A549 (cell line): ENCODE results near the gene COL11A2.

Experiments
- BHLHE40 ChIP-seq: IDR thresholded peaks from 2 replicates; pipeline ENCODE4 v1.6.1; 2012; ENCODE audit warnings: low read depth, low read length, inconsistent platforms
- CHD2 ChIP-seq: fragments of 150-350 bp; IDR thresholded peaks from 2 replicates; pipeline ENCODE4 v1.6.1; 2014; ENCODE audit warnings: low read length; ENCODE audit not compliant: partially characterized antibody
- CTCF ChIP-seq: fragments of >200 bp; sonication (Bioruptor Twin); formaldehyde crosslinking; IDR thresholded peaks from 3 replicates; pipeline ENCODE4 v1.5.1; 2016
- EHMT2 ChIP-seq: fragments of 200-600 bp; sonication (generic); IDR thresholded peaks from 2 replicates; pipeline ENCODE4 v1.6.1; 2016; ENCODE audit warnings: antibody characterized with exemption, low read depth, mild to moderate bottlenecking, moderate library complexity
- FOSL2 ChIP-seq, 2 experiments: fragments of 450-650 bp in 1 of 2; fragments of >200 bp in 1 of 2; sonication (Bioruptor Twin) in 1 of 2; formaldehyde crosslinking; IDR thresholded peaks; 2 replicates each; pipeline versions ENCODE4 v1.5.0 to v1.6.1; 2016 to 2020; ENCODE audit warnings: mild to moderate bottlenecking in 1 of 2, moderate library complexity in 1 of 2
- HMGXB4 ChIP-seq: fragments of 250-450 bp; sonication (Bioruptor Pico); IDR thresholded peaks from 2 replicates; pipeline ENCODE4 v1.5.0; 2021; ENCODE audit warnings: mild to moderate bottlenecking, moderate library complexity, borderline replicate concordance
- MAX ChIP-seq: IDR thresholded peaks from 2 replicates; pipeline ENCODE4 v1.6.1; 2012
- POLR2A ChIP-seq: IDR thresholded peaks from 2 replicates; pipeline ENCODE4 v1.6.1; 2012; ENCODE audit warnings: mild to moderate bottlenecking, low read length
- RAD21 ChIP-seq, 2 experiments: fragments of >200 bp in 1 of 2; sonication (Bioruptor Twin) in 1 of 2; formaldehyde crosslinking in 1 of 2; IDR thresholded peaks in 1 of 2; conservative IDR thresholded peaks in 1 of 2; 2 replicates in 1 of 2; 3 replicates in 1 of 2; pipeline ENCODE4 v1.6.1; 2012 to 2018; ENCODE audit warnings: inconsistent platforms in 1 of 2
- REST ChIP-seq: fragments of 200-600 bp; sonication (generic); IDR thresholded peaks from 2 replicates; pipeline ENCODE4 v1.6.1; 2016; ENCODE audit warnings: antibody characterized with exemption, mild to moderate bottlenecking, moderate library complexity
- TF ChIP-seq, protein P1 (sequence below): fragments of 450-650 bp; IDR thresholded peaks from 2 replicates; pipeline ENCODE4 v1.6.1; 2014; ENCODE audit warnings: antibody characterized with exemption
- TF ChIP-seq, protein P2 (sequence below): fragments of 150-350 bp; IDR thresholded peaks from 2 replicates; pipeline ENCODE4 v1.6.1; 2014; ENCODE audit warnings: low read depth, mild to moderate bottlenecking, low read length
- TF ChIP-seq, protein P3 (sequence below): IDR thresholded peaks from 2 replicates; pipeline ENCODE4 v1.6.1; 2012; ENCODE audit warnings: low read depth, borderline replicate concordance

DNA sequence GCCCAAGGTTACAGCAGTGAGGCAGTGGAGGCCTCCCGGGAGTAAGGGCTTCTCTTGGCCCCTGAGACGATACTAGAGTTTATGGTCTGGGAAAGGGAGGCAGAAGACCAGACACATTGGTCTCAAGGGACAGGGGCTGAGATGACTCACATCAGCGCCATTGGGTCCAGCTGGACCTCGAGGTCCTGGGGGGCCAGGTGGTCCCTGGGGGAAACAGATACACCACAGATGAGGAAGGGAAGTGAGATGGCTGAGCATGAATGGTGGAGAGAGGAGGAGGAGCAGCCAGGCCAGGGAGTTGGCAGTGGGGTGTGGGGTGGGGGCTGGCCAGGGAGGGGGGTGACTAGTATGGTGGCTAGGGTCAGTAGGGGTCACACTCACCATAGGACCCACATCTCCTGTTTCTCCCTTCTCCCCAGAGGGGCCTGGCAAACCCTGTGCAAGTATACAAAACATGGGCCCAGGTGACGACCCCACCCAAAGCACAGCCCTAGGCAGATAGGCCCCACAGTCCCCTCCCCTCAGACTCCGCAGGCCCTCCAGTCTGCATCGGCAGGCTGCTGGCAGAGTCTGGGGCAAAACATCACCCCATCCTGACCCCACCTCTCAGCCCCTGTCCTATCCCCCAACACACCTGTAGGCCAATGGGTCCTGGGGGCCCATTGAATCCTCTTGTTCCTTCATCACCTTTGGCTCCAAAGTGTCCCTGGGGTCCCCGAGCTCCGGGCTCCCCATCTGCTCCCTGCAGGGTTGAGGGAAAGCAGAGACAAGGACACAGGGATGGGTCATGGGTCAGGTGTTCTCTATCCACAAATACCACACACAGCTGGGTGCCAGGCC lies 21.9 kb downstream of the COL11A2 start:
- no peak for TF ChIP-seq RAD21 (conservative IDR thresholded peaks at IDR 0.05 in 1 of 2, IDR thresholded peaks at IDR 0.05 in 1 of 2)
- no peak for TF ChIP-seq CHD2
- no peak for TF ChIP-seq BHLHE40
- TF ChIP-seq HMGXB4 (CRISPR knock-in tag), result no peak
- TF ChIP-seq, protein P1, sequence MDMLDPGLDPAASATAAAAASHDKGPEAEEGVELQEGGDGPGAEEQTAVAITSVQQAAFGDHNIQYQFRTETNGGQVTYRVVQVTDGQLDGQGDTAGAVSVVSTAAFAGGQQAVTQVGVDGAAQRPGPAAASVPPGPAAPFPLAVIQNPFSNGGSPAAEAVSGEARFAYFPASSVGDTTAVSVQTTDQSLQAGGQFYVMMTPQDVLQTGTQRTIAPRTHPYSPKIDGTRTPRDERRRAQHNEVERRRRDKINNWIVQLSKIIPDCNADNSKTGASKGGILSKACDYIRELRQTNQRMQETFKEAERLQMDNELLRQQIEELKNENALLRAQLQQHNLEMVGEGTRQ, result no peak
- no peak for TF ChIP-seq EHMT2
- no peak for TF ChIP-seq POLR2A
- no peak for TF ChIP-seq CTCF
- TF ChIP-seq, protein P2, sequence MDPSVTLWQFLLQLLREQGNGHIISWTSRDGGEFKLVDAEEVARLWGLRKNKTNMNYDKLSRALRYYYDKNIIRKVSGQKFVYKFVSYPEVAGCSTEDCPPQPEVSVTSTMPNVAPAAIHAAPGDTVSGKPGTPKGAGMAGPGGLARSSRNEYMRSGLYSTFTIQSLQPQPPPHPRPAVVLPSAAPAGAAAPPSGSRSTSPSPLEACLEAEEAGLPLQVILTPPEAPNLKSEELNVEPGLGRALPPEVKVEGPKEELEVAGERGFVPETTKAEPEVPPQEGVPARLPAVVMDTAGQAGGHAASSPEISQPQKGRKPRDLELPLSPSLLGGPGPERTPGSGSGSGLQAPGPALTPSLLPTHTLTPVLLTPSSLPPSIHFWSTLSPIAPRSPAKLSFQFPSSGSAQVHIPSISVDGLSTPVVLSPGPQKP, result no peak
- no peak for TF ChIP-seq REST
- no peak for TF ChIP-seq MAX
- TF ChIP-seq, protein P3, sequence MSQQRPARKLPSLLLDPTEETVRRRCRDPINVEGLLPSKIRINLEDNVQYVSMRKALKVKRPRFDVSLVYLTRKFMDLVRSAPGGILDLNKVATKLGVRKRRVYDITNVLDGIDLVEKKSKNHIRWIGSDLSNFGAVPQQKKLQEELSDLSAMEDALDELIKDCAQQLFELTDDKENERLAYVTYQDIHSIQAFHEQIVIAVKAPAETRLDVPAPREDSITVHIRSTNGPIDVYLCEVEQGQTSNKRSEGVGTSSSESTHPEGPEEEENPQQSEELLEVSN, result no peak
- no peak for TF ChIP-seq FOSL2 (IDR thresholded peaks at IDR 0.05)
- no peak for TF ChIP-seq FOSL2 (CRISPR knock-in tag; IDR thresholded peaks at IDR 0.05)
